BLaER1 treated with 17β-estradiol and CSF1 and Interleukin-3, amounts not matched to agents 10 nM and 100 nM (cell line): ENCODE data around the gene TIMM17A.
A peak's percentile ranks its signal among the peaks of the same experiment; 100 is the strongest.

Source experiments
- H3K27ac ChIP-seq, 11 experiments: shearing (Covaris generic); formaldehyde crosslinking; 2 replicates each; pipeline ENCODE4 v1.8.1; 2022
- H3K27me3 ChIP-seq, 11 experiments: shearing (Covaris generic); formaldehyde crosslinking; 2 replicates each; pipeline ENCODE4 v1.8.1; 2022
- H3K36me3 ChIP-seq, 11 experiments: shearing (Covaris generic); formaldehyde crosslinking; 2 replicates each; pipeline ENCODE4 v1.8.1; 2022
- H3K4me1 ChIP-seq, 10 experiments: shearing (Covaris generic); formaldehyde crosslinking; 2 replicates each; pipeline ENCODE4 v1.8.1; 2022
- H3K4me2 ChIP-seq, 11 experiments: shearing (Covaris generic); formaldehyde crosslinking; 2 replicates each; pipeline ENCODE4 v1.8.1; 2022
- H3K4me3 ChIP-seq, 10 experiments: shearing (Covaris generic); formaldehyde crosslinking; 2 replicates each; pipeline ENCODE4 v1.8.1; 2022
- H3K9ac ChIP-seq, 11 experiments: shearing (Covaris generic); formaldehyde crosslinking; 2 replicates each; pipeline ENCODE4 v1.8.1; 2022
- H3K9me3 ChIP-seq, 11 experiments: shearing (Covaris generic); formaldehyde crosslinking; replicated peaks in 1 of 11; 2 replicates each; pipeline ENCODE4 v1.8.1; 2022
- H4K20me1 ChIP-seq, 11 experiments: shearing (Covaris generic); formaldehyde crosslinking; 2 replicates each; pipeline ENCODE4 v1.8.1; 2022
- Cebpa-rat ChIP-seq, 11 experiments: shearing (Covaris generic); IDR thresholded peaks; 2 replicates each; pipeline ENCODE4 v1.8.1; 2022

Gene TIMM17A

DNA sequence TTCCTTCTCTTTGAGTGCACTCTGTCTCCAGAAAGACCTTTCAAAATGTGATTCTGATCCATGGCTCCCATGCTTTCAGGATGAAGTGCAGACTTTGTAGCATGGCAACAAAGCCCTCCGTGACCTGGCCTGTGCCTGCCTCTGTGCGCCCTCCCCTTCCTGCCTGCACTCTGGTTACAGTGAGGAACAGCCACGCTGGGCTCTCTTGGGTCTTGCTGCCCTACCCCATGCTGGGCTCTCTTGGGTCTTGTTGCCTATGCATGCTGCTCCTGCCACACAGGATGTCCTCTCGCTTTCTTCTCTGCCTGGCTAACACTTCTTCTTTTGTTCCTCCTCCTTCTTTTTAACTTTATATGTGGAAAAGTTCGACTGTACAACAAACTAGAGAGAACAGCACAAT is 37.0 kb upstream of the TIMM17A start:
- H3K27ac ChIP-seq = no peak overlapping the region
- no peak overlapping the region for H3K4me3 ChIP-seq
- no peaks in the 10 kb centered on the region for H3K36me3 ChIP-seq
- no peaks in the 10 kb centered on the region for H3K27me3 ChIP-seq
- H3K4me2 ChIP-seq = peak overlapping the region in 5 of 11 experiments; percentile 8 to 36 (median 19); a peak in 3 of 22 replicates
- H3K9me3 ChIP-seq = peaks cover 0 to 20% (median 6%) of the 10 kb centered on the region in 11 experiments; a peak in 11 of 22 replicates
- no peaks in the 10 kb centered on the region for H4K20me1 ChIP-seq
- no peak overlapping the region for H3K9ac ChIP-seq
- peaks cover 0 to 11% (median 2%) of the 10 kb centered on the region in 10 experiments; a peak in 4 of 20 replicates for H3K4me1 ChIP-seq
- no peak for TF ChIP-seq Cebpa-rat (IDR thresholded peaks at IDR 0.05)

- Histone ChIP-seq H3K36me3 (no peaks in the 10 kb centered on the region), H3K27me3 (no peaks in the 10 kb centered on the region), H3K27ac (no peak overlapping the region), H3K9me3 (peaks cover 0 to 24% (median 6%) of the 10 kb centered on the region in 11 experiments; a peak in 11 of 22 replicates), H3K4me2 (no peak overlapping the region), H4K20me1 (no peaks in the 10 kb centered on the region), H3K9ac (no peak overlapping the region), H3K4me1 (peaks cover 0 to 8% (median 2%) of the 10 kb centered on the region in 10 experiments; a peak in 4 of 20 replicates), H3K4me3 (no peak overlapping the region)
- TF ChIP-seq Cebpa-rat (IDR thresholded peaks at IDR 0.05) = no peak
These were observed 33.2 kb upstream of the TIMM17A start for GRCh38 chr1:201921952-201922558.

GRCh38 chr1:201925301-201925567 is 30.1 kb upstream of the TIMM17A start:
- Histone ChIP-seq H3K9ac (no peak overlapping the region), H3K4me1 (no peaks in the 10 kb centered on the region), H4K20me1 (no peaks in the 10 kb centered on the region), H3K4me3 (no peak overlapping the region), H3K27me3 (no peaks in the 10 kb centered on the region), H3K4me2 (no peak overlapping the region), H3K27ac (no peak overlapping the region), H3K36me3 (no peaks in the 10 kb centered on the region), H3K9me3 (peaks cover 0 to 24% (median 6%) of the 10 kb centered on the region in 11 experiments; a peak in 11 of 22 replicates)
- TF ChIP-seq Cebpa-rat (IDR thresholded peaks at IDR 0.05) = no peak

DNA sequence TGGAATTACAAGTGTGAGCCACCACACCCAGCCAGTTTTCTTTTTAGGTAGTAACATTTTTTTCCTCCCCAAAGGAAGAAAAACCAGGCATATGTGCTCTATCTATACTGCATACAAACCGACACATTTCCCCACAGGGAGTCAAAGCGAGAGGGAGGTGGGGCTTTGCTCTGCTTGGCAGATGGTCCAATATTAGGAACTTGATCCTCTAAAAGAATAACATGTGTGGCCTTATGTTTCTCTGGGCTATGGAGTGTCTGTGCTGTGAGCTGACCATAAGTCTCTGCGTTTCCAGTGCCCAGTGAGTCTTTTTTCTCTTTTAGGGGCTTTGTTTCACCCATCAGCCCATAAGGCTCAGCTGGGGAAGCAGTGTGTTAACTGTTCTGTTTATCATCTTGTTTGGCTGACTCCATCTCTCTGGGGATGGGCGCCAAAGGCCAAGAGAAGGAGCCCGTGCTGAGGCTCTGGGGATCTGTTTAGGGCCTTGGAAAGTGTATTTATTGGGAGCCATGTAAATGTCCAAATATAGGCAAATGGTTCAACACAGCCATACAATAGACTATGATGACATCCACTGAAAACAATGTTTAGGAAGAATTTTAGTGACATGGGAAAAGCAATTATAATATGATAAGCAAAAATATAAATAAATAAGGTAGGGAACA is 29.2 kb upstream of the TIMM17A start:
- H3K27ac ChIP-seq = no peak overlapping the region
- H3K4me2 ChIP-seq = no peak overlapping the region
- no peak for TF ChIP-seq Cebpa-rat (IDR thresholded peaks at IDR 0.05)

GRCh38 chr1:201928266-201928665 is 27.0 kb upstream of the TIMM17A start:
- no peak for TF ChIP-seq Cebpa-rat (IDR thresholded peaks at IDR 0.05)

More for the DNA sequence above, 29.2 kb upstream of the TIMM17A start:
- Histone ChIP-seq H4K20me1 (no peaks in the 10 kb centered on the region), H3K27me3 (no peaks in the 10 kb centered on the region), H3K36me3 (no peaks in the 10 kb centered on the region), H3K4me1 (no peaks in the 10 kb centered on the region), H3K9ac (no peak overlapping the region), H3K4me3 (no peak overlapping the region), H3K9me3 (peaks cover 0 to 24% (median 6%) of the 10 kb centered on the region in 11 experiments; a peak in 11 of 22 replicates)

GRCh38 chr1:201930137-201930536 is 25.2 kb upstream of the TIMM17A start:
- no peaks in the 10 kb centered on the region for H3K9me3 ChIP-seq
- no peak overlapping the region for H3K4me3 ChIP-seq
- H3K36me3 ChIP-seq = no peaks in the 10 kb centered on the region
- no peaks in the 10 kb centered on the region for H4K20me1 ChIP-seq
- no peak overlapping the region for H3K4me2 ChIP-seq
- H3K9ac ChIP-seq = no peak overlapping the region
- H3K27ac ChIP-seq = no peak overlapping the region
- H3K27me3 ChIP-seq = no peaks in the 10 kb centered on the region
- peaks cover 0 to 11% (median 7%) of the 10 kb centered on the region in 10 experiments; a peak in 12 of 20 replicates for H3K4me1 ChIP-seq
- no peak for TF ChIP-seq Cebpa-rat (IDR thresholded peaks at IDR 0.05)

More at GRCh38 chr1:201928266-201928665, 27.0 kb upstream of the TIMM17A start:
- Histone ChIP-seq H3K9ac (no peak overlapping the region), H3K27ac (no peak overlapping the region), H3K4me2 (no peak overlapping the region), H3K4me3 (no peak overlapping the region), H3K27me3 (no peaks in the 10 kb centered on the region), H3K4me1 (no peaks in the 10 kb centered on the region), H4K20me1 (no peaks in the 10 kb centered on the region), H3K36me3 (no peaks in the 10 kb centered on the region), H3K9me3 (peaks cover 0 to 6% (median 0%) of the 10 kb centered on the region in 11 experiments; a peak in 3 of 22 replicates)

DNA sequence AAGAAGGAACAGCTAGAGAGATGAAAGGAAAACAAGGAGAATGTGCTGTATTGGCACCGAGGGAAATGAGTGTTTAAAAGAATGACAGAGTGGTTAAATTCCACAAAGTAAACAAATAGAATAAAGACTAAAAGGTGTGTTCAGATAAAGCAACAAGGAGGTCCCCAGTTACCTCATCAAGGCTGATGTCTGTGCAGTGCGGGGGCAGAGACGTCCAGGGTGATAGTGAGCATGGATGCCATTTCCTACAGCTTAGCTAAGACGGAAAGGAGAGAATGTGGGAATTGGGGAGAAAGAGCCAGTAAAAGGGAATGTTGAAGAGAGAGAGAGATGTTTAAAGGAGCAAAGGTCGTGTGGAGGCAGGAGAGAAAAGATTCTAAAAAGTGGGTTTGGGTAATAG is 24.5 kb upstream of the TIMM17A start:
- Histone ChIP-seq H3K27ac (no peak overlapping the region), H3K9me3 (no peaks in the 10 kb centered on the region), H3K36me3 (no peaks in the 10 kb centered on the region), H3K27me3 (no peaks in the 10 kb centered on the region), H4K20me1 (no peaks in the 10 kb centered on the region), H3K4me1 (peaks cover 0 to 11% (median 7%) of the 10 kb centered on the region in 10 experiments; a peak in 12 of 20 replicates), H3K4me2 (no peak overlapping the region), H3K9ac (no peak overlapping the region), H3K4me3 (no peak overlapping the region)
- TF ChIP-seq Cebpa-rat (IDR thresholded peaks at IDR 0.05) = no peak

- no peaks in the 10 kb centered on the region for H3K36me3 ChIP-seq
- no peaks in the 10 kb centered on the region for H3K9me3 ChIP-seq
- H4K20me1 ChIP-seq = no peaks in the 10 kb centered on the region
- TF ChIP-seq Cebpa-rat (IDR thresholded peaks at IDR 0.05) = no peak
- peaks cover 6 to 20% (median 9%) of the 10 kb centered on the region in 10 experiments; a peak in 16 of 20 replicates for H3K4me1 ChIP-seq
- no peak overlapping the region for H3K27ac ChIP-seq
- H3K27me3 ChIP-seq = no peaks in the 10 kb centered on the region
- peak overlapping the region in 8 of 11 experiments; percentile 19 to 53 (median 36); a peak in 13 of 22 replicates for H3K4me2 ChIP-seq
- H3K9ac ChIP-seq = no peak overlapping the region
- no peak overlapping the region for H3K4me3 ChIP-seq
These were observed 21.4 kb upstream of the TIMM17A start for GRCh38 chr1:201933840-201934430.

DNA sequence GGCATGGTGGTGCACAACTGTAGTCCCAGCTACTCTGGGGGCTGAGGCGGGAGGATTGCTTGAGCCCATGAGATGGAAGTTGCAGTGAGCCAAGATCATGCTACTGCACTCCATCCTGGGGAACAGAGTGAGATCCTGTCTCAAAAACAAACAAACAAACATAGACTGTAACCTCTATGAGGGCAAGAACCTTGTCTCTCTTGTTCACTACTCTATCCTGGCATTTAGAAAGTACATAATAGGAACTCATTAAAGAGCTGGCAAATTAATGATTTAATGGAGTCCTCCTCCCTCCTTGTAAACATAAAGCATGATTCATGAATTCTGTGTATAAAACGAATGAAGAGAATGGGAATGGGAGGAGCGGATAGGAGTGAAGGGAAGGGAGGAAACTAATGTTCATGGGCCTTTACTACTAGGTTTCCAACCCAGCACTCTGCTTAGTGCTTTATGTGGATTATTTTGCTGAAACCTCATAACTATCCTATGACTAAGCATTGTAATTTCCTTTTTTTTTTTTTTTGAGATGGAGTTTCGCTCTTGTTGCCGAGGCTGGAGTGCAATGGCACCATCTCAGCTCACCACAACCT is 17.6 kb upstream of the TIMM17A start:
- H3K4me1 ChIP-seq = peaks cover 6 to 20% (median 9%) of the 10 kb centered on the region in 10 experiments; a peak in 16 of 20 replicates
- H3K9me3 ChIP-seq = no peaks in the 10 kb centered on the region
- no peak overlapping the region for H3K4me3 ChIP-seq
- peak overlapping the region in 1 of 11 experiments; percentile 15; a peak in 1 of 22 replicates for H3K27ac ChIP-seq
- H3K36me3 ChIP-seq = no peaks in the 10 kb centered on the region
- H3K9ac ChIP-seq = no peak overlapping the region
- no peak for TF ChIP-seq Cebpa-rat (IDR thresholded peaks at IDR 0.05)
- H4K20me1 ChIP-seq = no peaks in the 10 kb centered on the region
- no peaks in the 10 kb centered on the region for H3K27me3 ChIP-seq
- peak overlapping the region in 4 of 11 experiments; percentile 38 to 52 (median 41); a peak in 8 of 22 replicates for H3K4me2 ChIP-seq
